ENCODE data around the gene RPL41.
"Not testable (repeated sequence)": the region's sequence is repeated elsewhere in the genome, so short reads cannot be mapped to it uniquely, and the experiment has no call there.

Gene RPL41

GRCh38 chr12:56129206-56129941 is 12.9 kb downstream of the RPL41 start:
- DNase-seq = peak; percentile 14 to 63 (median 41)

GRCh38 chr12:56129942-56130495 is 13.6 kb downstream of the RPL41 start:
- DNase-seq = no peak

- no peak for DNase-seq
Measured at GRCh38 chr12:56130876-56131275, 14.4 kb downstream of the RPL41 start.

- DNase-seq = no peak
Measured at GRCh38 chr12:56134897-56135296, 18.5 kb downstream of the RPL41 start.

- DNase-seq = no peak
Measured at GRCh38 chr12:56137853-56138571, 21.6 kb downstream of the RPL41 start.

GRCh38 chr12:56141946-56142784 is 25.7 kb downstream of the RPL41 start:
- DNase-seq = no peak

GRCh38 chr12:56143217-56143616 is 26.8 kb downstream of the RPL41 start:
- DNase-seq = no peak

- DNase-seq = no peak
Measured at GRCh38 chr12:56143870-56144269, 27.4 kb downstream of the RPL41 start.

- no peak for DNase-seq
Measured at GRCh38 chr12:56145217-56145616, 28.8 kb downstream of the RPL41 start.

- DNase-seq = no peak
Measured at GRCh38 chr12:56146492-56147460, 30.3 kb downstream of the RPL41 start.

GRCh38 chr12:56150563-56150962 is 34.1 kb downstream of the RPL41 start:
- DNase-seq = no peak

- DNase-seq = peak; percentile 27 to 57 (median 50)
Measured at GRCh38 chr12:56151672-56152131, 35.3 kb downstream of the RPL41 start.

GRCh38 chr12:56152132-56152755 is 35.8 kb downstream of the RPL41 start, which contains the start of gene MYL6B:
Gene MYL6B (plus strand): TSS chr12:56152587. CDS start chr12:56153919, 1,332 bp downstream.
- peak; percentile 86 to 91 (median 88) for DNase-seq

GRCh38 chr12:56152756-56153677 is 36.6 kb downstream of the RPL41 start:
- DNase-seq = no peak

GRCh38 chr12:56153678-56154065 is 37.2 kb downstream of the RPL41 start:
- no peak for DNase-seq

- DNase-seq = no peak
Measured at GRCh38 chr12:56154246-56154771, 37.9 kb downstream of the RPL41 start.

- no peak for DNase-seq
Measured at GRCh38 chr12:56154818-56155217, 38.4 kb downstream of the RPL41 start.

- DNase-seq = no peak
Measured at GRCh38 chr12:56155256-56155845, 38.9 kb downstream of the RPL41 start.

- not testable (repeated sequence) for DNase-seq
Measured at GRCh38 chr12:56156464-56157200, 40.2 kb downstream of the RPL41 start.

Measured in activated CD4-positive, CD25-positive, alpha-beta regulatory T cell (primary cell).